GDM1 (cell line): Measurements from ENCODE around the gene CDS2.

Experiments used
- DNase-seq: peaks from one replicate; lab custom pipeline; 2025; lab: John Stamatoyannopoulos, UW

Gene CDS2

DNA sequence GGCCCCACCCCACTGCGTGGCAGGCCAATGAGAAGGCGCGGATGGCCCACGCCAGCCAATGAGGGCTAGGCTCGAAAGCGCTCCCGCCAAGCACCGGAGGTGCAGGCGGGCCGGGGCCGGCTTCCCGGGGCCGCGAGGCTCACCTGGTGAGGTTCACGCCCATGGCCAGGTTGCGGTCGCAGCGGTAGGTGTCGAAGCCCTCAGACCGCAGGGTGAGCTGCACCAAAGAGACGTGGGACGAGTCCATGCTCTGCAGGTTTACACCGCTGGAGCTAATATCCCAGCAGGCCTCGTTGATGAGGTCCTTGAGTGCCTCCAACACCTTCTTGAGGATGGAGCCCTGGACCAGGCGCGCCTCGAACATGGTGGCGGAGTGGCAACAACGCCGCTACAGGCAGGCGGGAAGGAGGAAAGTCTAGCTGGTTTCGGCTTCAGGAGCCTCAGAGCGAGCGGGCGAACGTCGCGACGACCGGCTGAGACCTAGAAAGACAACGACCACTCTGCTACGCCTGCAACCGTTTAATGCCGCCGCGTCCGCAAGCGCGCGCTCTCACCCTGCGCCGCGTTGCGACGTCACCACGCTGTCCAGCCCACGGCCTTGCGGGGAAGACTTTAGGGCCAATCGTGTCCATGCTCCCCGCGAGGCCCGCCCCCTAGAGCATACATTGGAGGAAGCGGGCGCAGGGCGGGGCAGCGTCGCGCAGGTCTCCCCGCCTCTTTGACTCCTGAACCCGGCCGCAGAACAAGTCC, 7.2 kb upstream of the CDS2 start, which contains the start of gene PCNA:
PCNA (minus strand) TSS at position 524 of the 750 bp plus-strand sequence; CDS start at position 364, 160 bp downstream.
- peak; percentile 99 for DNase-seq

DNA sequence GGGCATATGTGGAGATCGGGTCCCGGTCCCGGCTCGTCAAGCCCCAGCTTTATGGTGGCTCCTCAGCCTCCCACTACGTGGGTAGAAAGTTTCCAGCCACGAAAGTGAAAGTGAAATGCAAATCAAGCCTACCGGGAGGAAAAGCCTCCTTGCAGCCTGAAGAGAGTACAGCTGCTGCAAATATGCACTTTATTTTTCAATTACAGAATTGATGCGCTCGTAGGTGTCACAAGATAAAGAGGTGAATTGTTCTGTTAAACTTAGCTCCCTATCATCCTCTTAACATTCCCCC, 6.7 kb upstream of the CDS2 start:
- DNase-seq: no peak

DNA sequence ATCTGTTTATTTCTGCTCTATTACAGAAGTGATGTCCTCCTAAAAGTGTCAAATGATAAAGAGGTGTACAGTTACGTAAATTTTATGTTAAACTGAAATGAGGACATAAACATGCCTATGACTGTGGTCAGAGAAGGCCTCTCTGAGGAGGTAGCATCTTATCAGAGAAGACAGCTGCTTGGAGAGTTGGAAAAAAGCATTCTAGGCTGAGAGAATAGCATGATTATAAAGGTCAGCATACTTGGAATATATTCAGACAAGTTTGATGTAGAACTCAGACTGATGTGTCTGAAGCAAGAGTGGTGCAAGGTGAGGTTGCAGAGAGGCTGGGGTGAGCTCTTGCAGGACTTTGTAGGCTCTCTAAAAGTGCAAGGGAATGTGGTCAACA, 3.9 kb upstream of the CDS2 start:
- no peak for DNase-seq

DNA sequence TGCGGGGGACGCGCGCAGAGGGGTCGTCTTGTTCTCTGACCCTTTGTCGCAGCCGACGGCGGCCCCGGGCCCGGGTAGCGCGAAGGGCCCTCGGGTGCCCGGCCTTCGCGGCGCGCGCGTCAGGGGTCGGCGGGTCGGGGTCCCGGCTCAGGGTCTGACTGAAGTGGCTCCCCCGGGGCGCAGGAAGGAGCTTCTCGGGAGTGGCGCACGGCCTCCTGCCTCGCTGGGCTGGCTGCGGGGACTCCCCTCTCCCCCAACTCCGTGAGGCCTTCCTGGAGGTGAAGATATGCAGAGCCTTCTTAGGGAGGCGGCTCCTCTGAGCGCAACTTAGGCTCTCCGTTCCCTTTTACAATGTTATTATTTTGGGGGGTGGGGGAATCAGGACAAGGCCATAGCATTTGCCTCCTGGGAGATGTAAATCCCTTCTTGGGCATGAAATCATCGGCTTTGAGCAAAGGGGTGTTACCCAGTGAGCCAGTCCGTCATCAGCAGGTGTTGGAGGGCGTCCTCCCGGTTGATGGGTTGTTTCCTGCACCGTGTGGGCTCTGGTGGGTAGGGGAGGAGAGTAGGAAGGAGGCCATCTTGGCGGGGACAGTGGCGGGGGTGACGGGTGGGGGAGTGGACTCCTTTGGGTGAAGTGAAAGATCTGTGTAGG, 523 bp downstream of the CDS2 start:
- peak; percentile 30 for DNase-seq

DNA sequence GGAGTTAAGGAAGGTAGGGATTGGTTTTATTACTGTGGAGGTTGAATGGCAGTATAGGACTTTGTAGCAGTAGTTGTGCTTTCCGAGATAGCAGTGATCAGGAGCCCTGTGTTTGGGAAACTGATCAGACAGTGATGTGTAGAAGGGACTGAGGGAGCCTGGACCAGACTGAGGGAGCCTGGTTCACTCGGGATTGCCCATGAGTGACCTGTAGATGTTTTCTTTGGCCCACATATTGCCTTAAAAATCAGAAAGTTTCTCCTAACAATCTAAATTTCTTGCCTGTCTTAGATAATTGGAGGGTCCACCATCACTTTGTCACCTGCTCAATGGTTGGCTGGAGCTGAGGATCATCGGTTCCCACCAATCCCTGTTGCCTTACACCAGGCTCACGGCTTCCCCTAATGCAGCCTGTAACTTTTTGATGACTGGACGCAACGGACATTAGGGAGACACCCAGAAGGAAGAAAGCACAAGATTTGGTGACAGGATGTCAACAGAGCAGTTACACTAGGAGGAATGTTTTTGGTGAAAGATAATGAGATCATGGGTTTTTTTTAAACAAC, 1.1 kb downstream of the CDS2 start:
- no peak for DNase-seq

DNA sequence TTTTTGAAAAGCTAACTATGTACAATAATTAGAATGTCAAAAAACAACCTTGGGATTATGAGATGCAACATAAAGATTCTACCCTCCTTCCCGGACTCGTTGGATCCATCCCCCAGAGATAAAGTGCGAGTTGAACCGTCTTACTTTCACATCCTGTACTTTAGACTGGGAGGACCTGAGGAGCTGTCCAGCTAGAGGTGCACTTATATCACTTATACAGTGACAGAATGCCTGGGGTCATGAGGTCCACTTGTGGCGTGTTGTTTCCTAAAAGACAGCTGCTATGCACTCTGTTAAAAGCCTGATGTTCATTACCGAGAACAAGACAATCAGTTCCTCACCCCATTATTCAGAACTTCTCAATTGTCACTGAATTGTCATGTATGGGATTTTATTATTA, 2.1 kb downstream of the CDS2 start:
- no peak for DNase-seq

DNA sequence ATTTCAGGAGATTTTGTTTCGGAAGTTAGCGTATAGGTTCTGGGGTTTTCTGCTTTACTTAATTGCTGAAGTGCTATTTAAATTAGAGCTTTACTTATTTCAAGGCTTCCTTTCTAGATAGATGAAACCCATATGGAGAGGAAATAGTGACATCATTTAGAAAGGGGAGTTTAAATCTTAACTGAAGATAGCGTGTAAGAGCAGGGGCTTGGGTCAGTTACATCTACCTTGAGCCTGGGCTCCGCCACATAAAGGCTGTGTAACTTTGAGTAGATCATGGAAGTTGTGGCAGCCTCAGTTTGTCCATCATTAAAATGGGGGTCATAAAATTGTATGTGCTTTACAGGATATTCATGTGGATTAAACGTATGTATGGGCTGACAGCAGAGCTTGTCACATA, 4.7 kb downstream of the CDS2 start:
- no peak for DNase-seq

DNA sequence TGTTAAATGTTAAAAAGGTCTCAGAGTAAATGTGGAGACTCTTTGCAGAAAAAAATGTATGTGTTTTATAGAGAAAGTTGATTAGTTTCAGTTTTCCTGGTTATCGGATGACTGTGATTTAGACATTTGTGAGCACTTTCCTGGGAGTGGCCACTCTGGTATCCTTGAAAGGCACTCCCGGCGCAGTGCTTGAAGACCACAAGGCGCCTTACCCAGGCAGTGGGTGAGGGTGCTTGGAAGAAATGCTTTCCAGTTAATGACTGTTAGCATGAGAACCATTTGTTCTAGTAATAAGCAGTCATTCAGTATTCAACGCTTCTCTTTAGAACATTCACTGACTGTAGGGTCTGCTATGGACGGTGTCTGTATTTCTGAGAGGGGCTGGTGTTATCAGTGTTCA, 7.2 kb downstream of the CDS2 start:
- DNase-seq: no peak

DNA sequence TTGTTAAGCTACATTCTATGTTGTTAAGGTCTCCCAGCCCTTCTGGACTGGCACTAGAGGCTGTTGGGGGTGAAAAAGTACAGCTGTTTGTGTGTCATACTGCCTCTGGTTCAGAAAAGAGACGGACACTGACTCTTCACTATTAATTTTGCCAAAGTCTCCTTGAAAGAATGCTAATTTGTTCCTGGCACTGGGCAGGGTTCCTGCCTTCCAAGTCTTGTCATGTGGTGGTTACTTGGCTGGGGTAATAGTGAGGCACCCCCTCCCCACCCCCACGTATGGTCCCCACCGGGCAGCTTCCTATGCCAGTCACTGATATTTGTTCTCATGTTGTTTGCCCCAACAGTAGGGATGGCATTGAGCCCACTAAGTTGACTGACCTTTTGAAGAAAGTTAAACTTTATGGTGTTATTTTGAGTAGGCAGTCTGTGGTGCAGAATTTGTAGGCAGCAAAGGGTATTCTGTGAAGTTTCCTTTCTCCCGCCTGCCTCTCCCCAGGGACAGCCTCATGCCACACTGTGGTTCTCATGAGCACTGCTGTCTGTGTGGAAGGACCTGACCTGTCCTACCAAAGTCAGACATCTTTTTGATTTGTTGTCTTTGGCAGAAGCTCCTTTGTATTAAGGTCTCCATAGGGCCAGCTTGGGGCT, 8.7 kb downstream of the CDS2 start:
- DNase-seq: no peak

DNA sequence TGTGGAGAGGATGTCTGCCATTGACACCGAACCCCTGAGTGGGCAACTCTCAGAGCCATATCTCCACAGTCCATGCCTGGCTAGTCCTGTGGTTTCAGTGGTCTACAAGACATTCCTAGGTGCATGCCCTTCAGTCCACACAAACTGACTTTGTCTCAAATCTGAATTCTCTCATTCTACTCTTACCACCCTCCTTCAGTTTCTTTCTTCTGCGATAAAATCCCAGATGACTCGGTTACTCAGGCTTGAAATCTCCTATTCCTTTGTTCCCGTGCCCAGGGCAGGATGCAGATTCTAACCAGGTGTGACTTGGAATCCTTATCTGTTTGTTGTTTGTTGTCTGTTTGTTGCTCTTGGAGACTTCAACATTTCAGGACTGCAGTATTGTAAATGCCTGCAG, 9.3 kb downstream of the CDS2 start:
- no peak for DNase-seq

DNA sequence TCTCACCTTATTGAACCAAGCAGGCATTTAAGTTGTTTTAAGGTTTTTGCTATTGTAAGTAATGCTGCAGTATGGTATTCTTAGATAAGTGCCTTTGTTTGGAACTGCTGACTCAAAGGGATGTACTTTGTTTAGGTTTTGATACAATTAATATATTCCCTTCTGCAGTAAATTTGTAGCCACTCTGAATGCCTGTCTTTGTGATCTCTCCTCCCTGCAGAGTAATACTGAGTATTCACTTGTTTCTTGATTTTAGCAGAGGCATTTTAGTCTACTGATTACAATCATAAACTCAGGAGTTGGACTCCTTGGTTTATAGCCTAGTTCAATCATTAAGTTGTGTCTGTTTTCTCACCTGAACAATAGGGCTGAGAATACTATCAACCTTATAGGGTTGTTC, 13.4 kb downstream of the CDS2 start:
- no peak for DNase-seq

DNA sequence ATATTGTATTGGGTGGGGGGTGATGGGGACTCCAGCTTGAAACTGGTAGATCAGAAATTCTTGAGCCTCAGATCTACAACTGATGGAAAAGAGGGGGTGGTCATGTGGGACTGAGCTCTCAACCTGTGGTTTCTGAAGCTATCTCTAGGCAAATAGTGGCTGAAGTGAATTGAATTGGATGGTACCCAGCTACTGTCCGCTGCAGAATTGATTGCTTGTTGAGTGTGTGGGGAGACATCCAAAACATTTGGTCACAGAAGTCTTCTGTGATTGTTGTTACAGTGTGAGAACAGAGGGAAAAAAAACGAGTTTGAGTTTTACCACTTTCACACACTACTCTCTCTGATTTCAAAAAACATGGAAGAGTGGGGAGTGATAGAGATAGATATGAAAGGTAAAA, 14.8 kb downstream of the CDS2 start:
- DNase-seq: no peak

DNA sequence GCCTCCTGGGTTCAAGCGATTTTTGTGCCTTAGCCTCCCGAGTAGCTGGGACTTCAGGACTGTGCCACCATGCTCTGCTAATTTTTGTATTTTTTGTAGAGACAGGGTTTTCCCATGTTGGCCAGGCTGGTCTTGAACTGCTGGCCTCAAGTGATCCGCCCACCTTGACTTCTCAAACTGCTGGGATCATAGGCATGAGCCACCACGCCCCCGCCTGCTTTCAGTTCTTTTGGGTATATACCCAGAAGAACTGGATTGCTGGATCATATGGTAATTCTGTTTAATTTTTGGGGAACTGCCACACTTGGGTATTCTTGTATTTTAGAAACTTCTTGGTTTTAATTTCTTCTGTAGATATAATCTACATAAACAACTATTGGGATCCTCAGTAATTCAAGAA, 17.0 kb downstream of the CDS2 start:
- no peak for DNase-seq

DNA sequence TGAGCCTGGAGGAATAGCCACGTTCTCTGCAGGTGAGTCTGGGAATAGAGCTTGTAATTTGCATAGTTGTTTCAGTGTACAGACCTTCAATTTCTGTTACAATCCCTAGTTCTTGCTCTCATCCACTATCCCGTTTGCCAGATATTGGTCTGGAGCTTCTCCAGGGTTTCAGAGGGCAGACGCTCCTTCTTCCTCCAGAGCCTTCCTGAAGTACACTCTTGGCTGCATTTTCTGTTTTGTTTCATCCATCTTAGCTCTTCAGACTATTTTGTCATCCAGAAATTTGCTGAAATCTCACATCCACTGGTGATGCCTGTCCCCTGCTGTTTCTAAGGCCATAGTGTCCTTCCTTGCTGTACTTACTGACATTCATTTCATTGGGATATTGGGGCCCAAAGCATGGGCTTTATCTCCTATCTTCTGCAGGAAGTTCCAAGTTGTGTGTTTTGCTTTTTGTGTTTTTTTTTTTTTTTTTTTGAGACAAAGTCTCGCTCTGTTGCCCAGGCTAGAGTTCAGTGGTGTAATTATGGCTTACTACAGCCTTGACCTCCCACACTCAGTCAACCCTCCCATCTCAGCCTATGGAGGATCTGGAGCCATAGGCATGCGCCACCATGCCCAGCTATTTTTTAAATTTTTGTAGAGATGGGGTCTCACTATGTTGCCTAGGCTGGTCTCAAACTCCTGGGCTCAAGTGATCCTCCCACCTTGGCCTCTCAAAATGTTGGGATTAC, 18.7 kb downstream of the CDS2 start:
- no peak for DNase-seq

DNA sequence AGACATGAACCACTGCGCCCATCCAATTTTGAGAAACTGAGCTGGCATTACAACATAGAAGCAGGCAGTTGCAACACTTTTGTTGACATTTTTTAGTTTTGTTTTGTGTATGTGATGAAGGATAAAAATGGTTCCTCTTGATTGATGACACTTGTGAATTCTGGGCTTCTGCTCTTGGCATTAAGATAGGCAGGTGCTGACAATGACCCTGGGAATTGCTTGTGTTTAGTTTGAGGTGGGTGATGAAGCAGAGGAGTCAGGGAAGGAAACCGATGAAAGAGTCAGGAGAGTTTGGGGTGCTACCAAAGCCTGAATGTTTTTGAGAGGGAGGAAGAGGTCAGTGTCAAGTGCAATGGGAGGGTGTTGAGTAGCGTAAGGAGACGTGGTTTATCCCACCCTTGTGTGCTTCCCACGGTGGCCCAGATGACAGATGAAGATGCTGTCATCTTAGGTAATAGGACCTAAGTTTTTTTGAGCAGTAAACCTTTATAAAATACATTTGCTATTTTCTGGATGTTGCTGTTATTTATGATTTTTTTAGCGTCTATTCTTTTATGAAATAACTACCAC, 19.4 kb downstream of the CDS2 start:
- DNase-seq: no peak

DNA sequence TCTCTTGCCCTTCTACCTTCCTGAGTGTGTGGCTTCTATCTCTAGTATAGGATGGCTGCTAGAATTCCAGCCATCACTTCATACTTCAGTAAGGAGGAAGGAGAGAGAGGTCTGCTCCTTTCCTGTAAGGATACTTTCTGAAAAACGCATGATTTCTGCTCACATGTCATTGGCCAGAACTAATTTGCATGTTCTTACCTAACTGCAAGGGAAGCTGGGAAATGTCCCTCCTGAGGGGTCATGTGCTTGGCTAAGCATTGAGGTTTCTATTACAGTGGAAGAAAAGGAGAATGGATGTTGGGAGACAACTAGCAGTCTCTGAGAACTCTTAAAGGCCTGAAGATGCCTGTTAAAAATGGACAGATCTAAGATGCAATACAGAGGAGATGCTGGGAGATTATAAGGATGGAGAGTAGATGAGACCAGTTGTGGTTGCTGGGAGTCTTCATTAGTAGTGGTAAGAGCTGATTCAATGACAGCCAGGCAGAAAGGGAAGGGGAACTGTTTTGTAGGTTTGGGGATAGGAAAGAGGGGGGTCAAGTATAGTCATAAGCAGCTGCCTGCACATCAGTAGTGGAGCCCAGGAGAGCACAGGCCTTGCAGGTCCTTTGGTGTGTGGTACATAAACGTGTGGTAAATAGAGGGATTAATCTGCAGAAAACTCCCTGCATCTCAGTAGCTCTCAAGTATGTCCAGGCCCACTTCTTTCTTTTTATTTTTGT, 20.2 kb downstream of the CDS2 start:
- peak; percentile 45 for DNase-seq

DNA sequence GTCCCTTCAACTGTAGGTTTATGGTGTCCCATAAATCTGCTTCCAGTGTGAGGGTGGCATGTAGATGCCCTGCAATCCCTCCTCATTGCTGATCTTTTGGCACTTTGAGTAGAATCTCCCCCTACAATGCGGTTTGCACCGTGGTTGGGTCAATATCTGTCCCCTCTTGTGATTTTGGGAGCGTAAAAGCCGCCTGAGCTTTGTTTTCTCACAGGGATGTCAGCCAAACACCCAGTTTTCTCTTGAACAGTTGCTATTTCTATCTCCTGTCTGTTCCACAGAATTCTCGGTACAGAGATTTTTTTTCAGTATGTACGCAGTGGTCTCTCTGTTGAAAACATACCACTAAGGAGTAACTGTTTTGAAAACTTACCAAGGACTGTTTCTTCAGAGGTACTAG, 21.8 kb downstream of the CDS2 start:
- no peak for DNase-seq

DNA sequence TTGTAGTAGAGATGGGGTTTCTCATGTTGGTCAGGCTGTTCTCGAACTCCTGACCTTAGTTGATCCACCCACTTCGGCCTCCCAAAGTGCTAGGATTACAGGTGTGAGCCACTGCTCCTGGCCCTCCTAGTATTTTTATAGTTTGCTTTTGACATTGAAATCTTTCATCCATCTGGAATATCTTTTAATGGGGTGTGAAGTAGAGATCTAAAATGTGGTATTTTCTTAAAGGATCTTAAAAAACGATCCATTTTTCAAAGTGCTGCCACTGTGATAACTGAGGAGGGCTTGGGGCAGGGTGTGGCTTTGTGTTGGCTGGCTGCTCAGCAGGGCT, 23.1 kb downstream of the CDS2 start:
- DNase-seq: no peak

DNA sequence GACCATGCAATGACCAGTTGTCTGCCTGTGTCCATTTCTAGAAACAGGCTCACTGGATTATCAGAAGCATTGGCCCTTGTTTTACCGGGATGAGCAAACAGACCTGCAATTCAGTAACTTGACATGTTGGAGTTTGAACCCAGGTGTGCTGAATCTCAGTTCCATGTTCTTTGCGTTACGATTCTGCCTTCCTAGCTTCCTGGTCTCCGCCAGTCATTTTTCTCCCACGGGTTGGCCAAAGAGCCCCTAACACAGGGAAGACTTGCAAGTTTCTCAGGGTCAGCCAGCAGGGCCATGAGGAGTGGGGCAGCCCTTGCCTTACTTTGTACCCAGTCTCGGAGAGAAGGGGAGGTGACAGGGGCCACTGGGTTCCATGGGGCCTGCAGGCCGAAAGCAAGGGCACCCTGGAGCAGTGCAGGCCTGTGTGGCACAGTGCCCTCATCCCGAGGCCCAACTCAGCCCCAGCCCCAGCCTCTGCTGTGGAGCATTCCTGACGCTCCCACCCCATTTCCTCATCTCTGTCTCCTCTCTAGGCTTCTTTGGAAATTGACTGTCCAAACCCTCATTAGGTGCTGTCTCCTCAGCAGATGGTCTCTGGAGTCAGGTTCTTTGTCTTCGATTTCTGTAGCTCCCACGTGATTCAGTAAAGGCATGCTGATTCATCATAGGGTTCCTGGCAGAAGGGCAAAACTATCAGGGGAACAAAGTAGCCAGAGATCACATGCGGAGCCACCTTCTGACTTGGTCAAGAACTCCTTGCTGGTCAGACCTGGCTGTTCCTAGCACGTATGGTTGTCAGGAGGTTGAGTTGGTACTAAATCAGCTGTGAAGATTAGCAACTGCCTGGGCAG, 23.6 kb downstream of the CDS2 start:
- no peak for DNase-seq

DNA sequence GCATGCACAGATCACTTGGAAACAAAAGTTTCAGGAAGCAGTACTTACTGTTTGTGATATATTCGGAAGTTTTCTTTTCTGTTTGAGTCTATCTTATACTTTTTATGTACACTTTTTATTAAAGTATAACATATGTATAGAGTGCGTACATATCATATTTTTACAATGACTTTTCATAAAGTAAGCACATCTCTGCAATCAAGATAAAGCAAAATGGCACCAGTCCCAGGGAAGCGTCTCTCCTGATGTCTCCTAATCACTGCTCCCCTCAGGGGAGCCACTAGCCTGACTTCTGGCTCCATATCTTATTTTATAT, 26.3 kb downstream of the CDS2 start:
- DNase-seq: no peak
